OCI-LY1 (cell line): ENCODE data around the gene LPIN3.

Experiments used
- EZH2 ChIP-seq: fragments of 200-600 bp; sonication (generic), shearing (Covaris generic); IDR thresholded peaks from 2 replicates; pipeline ENCODE4 v1.8.0; 2017; ENCODE audit warnings: borderline replicate concordance, mixed run types, mild to moderate bottlenecking, antibody characterized with exemption, low read length, moderate library complexity, mixed read lengths
- TF ChIP-seq, protein P1 (sequence below): fragments of 200-600 bp; sonication (generic), shearing (Covaris generic); IDR thresholded peaks from 2 replicates; pipeline ENCODE4 v1.5.1; 2017; ENCODE audit warnings: mild to moderate bottlenecking, antibody characterized with exemption, low read length, moderate library complexity, mixed read lengths

GRCh38 chr20:41394931-41395666 lies 54.5 kb downstream of the LPIN3 start:
- TF ChIP-seq, protein P1, sequence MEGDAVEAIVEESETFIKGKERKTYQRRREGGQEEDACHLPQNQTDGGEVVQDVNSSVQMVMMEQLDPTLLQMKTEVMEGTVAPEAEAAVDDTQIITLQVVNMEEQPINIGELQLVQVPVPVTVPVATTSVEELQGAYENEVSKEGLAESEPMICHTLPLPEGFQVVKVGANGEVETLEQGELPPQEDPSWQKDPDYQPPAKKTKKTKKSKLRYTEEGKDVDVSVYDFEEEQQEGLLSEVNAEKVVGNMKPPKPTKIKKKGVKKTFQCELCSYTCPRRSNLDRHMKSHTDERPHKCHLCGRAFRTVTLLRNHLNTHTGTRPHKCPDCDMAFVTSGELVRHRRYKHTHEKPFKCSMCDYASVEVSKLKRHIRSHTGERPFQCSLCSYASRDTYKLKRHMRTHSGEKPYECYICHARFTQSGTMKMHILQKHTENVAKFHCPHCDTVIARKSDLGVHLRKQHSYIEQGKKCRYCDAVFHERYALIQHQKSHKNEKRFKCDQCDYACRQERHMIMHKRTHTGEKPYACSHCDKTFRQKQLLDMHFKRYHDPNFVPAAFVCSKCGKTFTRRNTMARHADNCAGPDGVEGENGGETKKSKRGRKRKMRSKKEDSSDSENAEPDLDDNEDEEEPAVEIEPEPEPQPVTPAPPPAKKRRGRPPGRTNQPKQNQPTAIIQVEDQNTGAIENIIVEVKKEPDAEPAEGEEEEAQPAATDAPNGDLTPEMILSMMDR: no peak
- no peak for TF ChIP-seq EZH2
